GM10248 (cell line): ENCODE results near the gene NCAPG2.

Source experiments
- CTCF ChIA-PET: fragments of 300-600 bp; sonication (Branson Sonifier 250); formaldehyde crosslinking; extraction: SDS; loops from one replicate; lab custom pipeline; 2021; ENCODE audit warnings: antibody characterized with exemption; lab: Yijun Ruan, JAX
- POLR2A ChIA-PET: fragments of 350-650 bp; sonication (Branson Sonifier 250); formaldehyde crosslinking; extraction: SDS; loops from one replicate; lab custom pipeline; 2020; ENCODE audit warnings: antibody characterized with exemption; lab: Yijun Ruan, JAX
- DNase-seq: peaks from one replicate; pipeline ENCODE4 v3.0.0; 2012; ENCODE audit errors: extremely low spot score
- TF ChIP-seq, protein P1 (sequence below): IDR thresholded peaks from 2 replicates; pipeline ENCODE4 v1.5.1; 2012; ENCODE audit warnings: mild to moderate bottlenecking, low read depth; ENCODE audit errors: extremely low read depth, missing control alignments, control extremely low read depth

Gene NCAPG2

GRCh38 chr7:158588085-158588877 is 116.3 kb downstream of the NCAPG2 start:
- POLR2A ChIA-PET = no interaction called here

GRCh38 chr7:158587162-158588084 is 117.2 kb downstream of the NCAPG2 start, which contains the start of gene PTPRN2:
Gene PTPRN2, minus strand, starts transcription at chr7:158587823.
- POLR2A ChIA-PET = no interaction called here
- TF ChIP-seq, protein P1, sequence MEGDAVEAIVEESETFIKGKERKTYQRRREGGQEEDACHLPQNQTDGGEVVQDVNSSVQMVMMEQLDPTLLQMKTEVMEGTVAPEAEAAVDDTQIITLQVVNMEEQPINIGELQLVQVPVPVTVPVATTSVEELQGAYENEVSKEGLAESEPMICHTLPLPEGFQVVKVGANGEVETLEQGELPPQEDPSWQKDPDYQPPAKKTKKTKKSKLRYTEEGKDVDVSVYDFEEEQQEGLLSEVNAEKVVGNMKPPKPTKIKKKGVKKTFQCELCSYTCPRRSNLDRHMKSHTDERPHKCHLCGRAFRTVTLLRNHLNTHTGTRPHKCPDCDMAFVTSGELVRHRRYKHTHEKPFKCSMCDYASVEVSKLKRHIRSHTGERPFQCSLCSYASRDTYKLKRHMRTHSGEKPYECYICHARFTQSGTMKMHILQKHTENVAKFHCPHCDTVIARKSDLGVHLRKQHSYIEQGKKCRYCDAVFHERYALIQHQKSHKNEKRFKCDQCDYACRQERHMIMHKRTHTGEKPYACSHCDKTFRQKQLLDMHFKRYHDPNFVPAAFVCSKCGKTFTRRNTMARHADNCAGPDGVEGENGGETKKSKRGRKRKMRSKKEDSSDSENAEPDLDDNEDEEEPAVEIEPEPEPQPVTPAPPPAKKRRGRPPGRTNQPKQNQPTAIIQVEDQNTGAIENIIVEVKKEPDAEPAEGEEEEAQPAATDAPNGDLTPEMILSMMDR = no peak
- CTCF ChIA-PET = no interaction called here
- peak; percentile 85 for DNase-seq

More at GRCh38 chr7:158588085-158588877, 116.3 kb downstream of the NCAPG2 start:
- DNase-seq = no peak
- CTCF ChIA-PET = no interaction called here
- TF ChIP-seq, protein P1 = no peak

- TF ChIP-seq, protein P1 = no peak
- no peak for DNase-seq
- CTCF ChIA-PET = no interaction called here
- POLR2A ChIA-PET = no interaction called here
Measured at GRCh38 chr7:158586499-158587161, 118.0 kb downstream of the NCAPG2 start.

- CTCF ChIA-PET = no interaction called here
- no peak for DNase-seq
- POLR2A ChIA-PET = no interaction called here
- TF ChIP-seq, protein P1 = no peak
Measured at GRCh38 chr7:158585721-158586498, 118.7 kb downstream of the NCAPG2 start.

DNA sequence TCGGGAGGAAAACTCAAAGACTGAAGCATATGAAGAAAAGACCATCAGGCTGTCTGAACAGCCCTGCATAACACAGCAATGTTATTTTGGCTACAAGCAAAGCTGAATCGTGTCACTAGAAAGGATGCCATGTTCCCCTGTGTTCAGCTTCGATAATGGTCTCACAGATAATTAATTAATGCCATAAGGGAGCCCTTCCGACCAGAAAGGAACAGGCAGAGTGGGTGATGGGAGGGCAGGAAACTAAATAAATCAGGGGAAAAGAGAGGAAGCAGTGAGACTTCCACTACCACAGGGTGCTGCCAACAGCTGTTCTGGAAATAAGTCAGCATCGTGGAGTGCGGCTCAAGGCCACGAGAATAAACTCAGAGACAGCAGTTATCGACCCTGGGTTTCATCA is 120.2 kb downstream of the NCAPG2 start:
- TF ChIP-seq, protein P1 = no peak
- DNase-seq = no peak
- POLR2A ChIA-PET = no interaction called here
- CTCF ChIA-PET = no interaction called here
